Measurements from ENCODE around the gene NUDT17.

DNA sequence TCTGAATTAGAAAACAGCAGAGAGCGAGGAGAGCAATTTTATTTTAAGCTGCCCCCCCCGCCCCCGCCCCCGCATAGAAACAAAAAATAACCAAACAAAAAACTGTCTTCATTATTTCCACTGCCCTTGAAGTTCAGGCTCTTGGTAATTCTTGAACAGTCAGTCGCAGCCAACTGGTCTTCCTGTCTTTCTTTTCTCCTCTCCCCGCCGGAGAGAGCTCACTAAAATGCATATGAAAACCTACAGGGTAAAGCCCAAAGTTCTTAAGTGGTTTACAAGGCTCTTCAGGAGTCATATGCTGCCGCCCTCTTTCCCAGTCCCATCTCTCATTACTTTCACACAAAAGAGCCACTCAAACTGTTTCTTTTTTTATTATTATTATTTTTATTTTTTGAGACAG lies 41.4 kb downstream of the NUDT17 start:
- no peak for TF ChIP-seq EZH2 (IDR thresholded peaks at IDR 0.05; ENCODE audit: low read depth, unreplicated experiment)
- TF ChIP-seq NANOG (IDR thresholded peaks at IDR 0.05; ENCODE audit: borderline replicate concordance), result no peak
- no peak for TF ChIP-seq CTCF (conservative IDR thresholded peaks at IDR 0.05; ENCODE audit: low read depth in 2 of 2)
- TF ChIP-seq CREB1 (CRISPR knock-in tag; IDR thresholded peaks at IDR 0.05; ENCODE audit: low read depth), result no peak
- TF ChIP-seq, protein P1, sequence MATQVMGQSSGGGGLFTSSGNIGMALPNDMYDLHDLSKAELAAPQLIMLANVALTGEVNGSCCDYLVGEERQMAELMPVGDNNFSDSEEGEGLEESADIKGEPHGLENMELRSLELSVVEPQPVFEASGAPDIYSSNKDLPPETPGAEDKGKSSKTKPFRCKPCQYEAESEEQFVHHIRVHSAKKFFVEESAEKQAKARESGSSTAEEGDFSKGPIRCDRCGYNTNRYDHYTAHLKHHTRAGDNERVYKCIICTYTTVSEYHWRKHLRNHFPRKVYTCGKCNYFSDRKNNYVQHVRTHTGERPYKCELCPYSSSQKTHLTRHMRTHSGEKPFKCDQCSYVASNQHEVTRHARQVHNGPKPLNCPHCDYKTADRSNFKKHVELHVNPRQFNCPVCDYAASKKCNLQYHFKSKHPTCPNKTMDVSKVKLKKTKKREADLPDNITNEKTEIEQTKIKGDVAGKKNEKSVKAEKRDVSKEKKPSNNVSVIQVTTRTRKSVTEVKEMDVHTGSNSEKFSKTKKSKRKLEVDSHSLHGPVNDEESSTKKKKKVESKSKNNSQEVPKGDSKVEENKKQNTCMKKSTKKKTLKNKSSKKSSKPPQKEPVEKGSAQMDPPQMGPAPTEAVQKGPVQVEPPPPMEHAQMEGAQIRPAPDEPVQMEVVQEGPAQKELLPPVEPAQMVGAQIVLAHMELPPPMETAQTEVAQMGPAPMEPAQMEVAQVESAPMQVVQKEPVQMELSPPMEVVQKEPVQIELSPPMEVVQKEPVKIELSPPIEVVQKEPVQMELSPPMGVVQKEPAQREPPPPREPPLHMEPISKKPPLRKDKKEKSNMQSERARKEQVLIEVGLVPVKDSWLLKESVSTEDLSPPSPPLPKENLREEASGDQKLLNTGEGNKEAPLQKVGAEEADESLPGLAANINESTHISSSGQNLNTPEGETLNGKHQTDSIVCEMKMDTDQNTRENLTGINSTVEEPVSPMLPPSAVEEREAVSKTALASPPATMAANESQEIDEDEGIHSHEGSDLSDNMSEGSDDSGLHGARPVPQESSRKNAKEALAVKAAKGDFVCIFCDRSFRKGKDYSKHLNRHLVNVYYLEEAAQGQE (IDR thresholded peaks at IDR 0.05; ENCODE audit: unreplicated experiment), result no peak

Data from GM23338 (cell line).